H9 (cell line): ENCODE measurements around the gene HOXC6. TPM values are rescaled to one million over a fixed set of nuclear protein-coding genes. Genes with fewer than 3 reads are reported as not detected.

Source experiments
- DNase-seq: peaks from one replicate; pipeline ENCODE4 v3.0.0-alpha.2; 2017
- H2AFZ ChIP-seq: one replicate; pipeline ENCODE4 v1.6.1; 2013; ENCODE audit warnings: mild to moderate bottlenecking, low read length, control low read depth, moderate library complexity
- H2AK5ac ChIP-seq: 2 replicates; pipeline ENCODE4 v1.6.1; 2013; ENCODE audit warnings: low read length, control low read depth, mixed read lengths; ENCODE audit not compliant: insufficient read length
- H2BK120ac ChIP-seq: one replicate; pipeline ENCODE4 v1.6.1; 2013; ENCODE audit warnings: low read depth, mild to moderate bottlenecking, low read length, control low read depth, inconsistent platforms; ENCODE audit not compliant: poor library complexity, severe bottlenecking
- H2BK12ac ChIP-seq: 2 replicates; pipeline ENCODE4 v1.6.1; 2013; ENCODE audit warnings: low read length, control low read depth, mixed read lengths, low read depth; ENCODE audit not compliant: insufficient read length
- H2BK15ac ChIP-seq: 2 replicates; pipeline ENCODE4 v1.6.1; 2013; ENCODE audit warnings: low read depth, low read length, control low read depth
- H2BK20ac ChIP-seq: one replicate; pipeline ENCODE4 v1.6.1; 2013; ENCODE audit warnings: low read depth, mild to moderate bottlenecking, low read length, control low read depth, inconsistent platforms; ENCODE audit not compliant: poor library complexity, severe bottlenecking
- H2BK5ac ChIP-seq: 2 replicates; pipeline ENCODE4 v1.6.1; 2013; ENCODE audit warnings: low read length, control low read depth, mixed read lengths; ENCODE audit not compliant: insufficient read length
- H3K14ac ChIP-seq: 2 replicates; pipeline ENCODE4 v1.6.1; 2013; ENCODE audit warnings: low read length, control low read depth; ENCODE audit not compliant: insufficient read depth
- H3K18ac ChIP-seq: 2 replicates; pipeline ENCODE4 v1.6.1; 2013; ENCODE audit warnings: low read depth, mild to moderate bottlenecking, mixed read lengths, low read length, control low read depth; ENCODE audit not compliant: insufficient read length
- H3K23ac ChIP-seq: 2 replicates; pipeline ENCODE4 v1.6.1; 2013; ENCODE audit warnings: low read length, control low read depth, mixed read lengths, low read depth; ENCODE audit not compliant: insufficient read length
- H3K23me2 ChIP-seq: 2 replicates; pipeline ENCODE4 v1.6.1; 2013; ENCODE audit warnings: low read depth, mild to moderate bottlenecking, mixed read lengths, low read length, control low read depth; ENCODE audit not compliant: insufficient read length, poor library complexity, severe bottlenecking
- H3K27ac ChIP-seq: 2 replicates; pipeline ENCODE4 v1.5.1; 2013; ENCODE audit warnings: low read length, control low read depth, mixed read lengths, low read depth; ENCODE audit not compliant: insufficient read length
- H3K27me3 ChIP-seq: 2 replicates; pipeline ENCODE4 v1.6.1; 2013; ENCODE audit warnings: low read length, control low read depth, inconsistent platforms; ENCODE audit not compliant: insufficient read depth
- H3K4ac ChIP-seq: 2 replicates; pipeline ENCODE4 v1.6.1; 2013; ENCODE audit warnings: low read depth, mild to moderate bottlenecking, control low read depth, inconsistent platforms, low read length, moderate library complexity
- H3K4me1 ChIP-seq: 2 replicates; pipeline ENCODE4 v1.6.1; 2013; ENCODE audit warnings: low read length, control low read depth, inconsistent platforms; ENCODE audit not compliant: insufficient read depth
- H3K4me2 ChIP-seq: 2 replicates; pipeline ENCODE4 v1.6.1; 2013; ENCODE audit warnings: low read length, control low read depth, mixed read lengths; ENCODE audit not compliant: insufficient read length, insufficient read depth
- H3K56ac ChIP-seq: 2 replicates; pipeline ENCODE4 v1.6.1; 2013; ENCODE audit warnings: low read depth, mild to moderate bottlenecking, mixed read lengths, low read length, control low read depth; ENCODE audit not compliant: insufficient read length
- H3K79me1 ChIP-seq: 2 replicates; pipeline ENCODE4 v1.6.1; 2013; ENCODE audit warnings: low read depth, mild to moderate bottlenecking, moderate library complexity, low read length, control low read depth, inconsistent platforms; ENCODE audit not compliant: insufficient read depth, poor library complexity, severe bottlenecking
- H3K79me2 ChIP-seq: 2 replicates; pipeline ENCODE4 v1.6.1; 2013; ENCODE audit warnings: low read length, control low read depth, inconsistent platforms; ENCODE audit not compliant: insufficient read depth
- H3K9ac ChIP-seq: 2 replicates; pipeline ENCODE4 v1.6.1; 2013; ENCODE audit warnings: low read length, control low read depth, mixed read lengths; ENCODE audit not compliant: insufficient read length; ENCODE audit errors: extremely low read depth
- H3K9me3 ChIP-seq: one replicate; pipeline ENCODE4 v1.6.1; 2013; ENCODE audit warnings: low read depth, low read length, inconsistent platforms; ENCODE audit not compliant: control insufficient read depth
- H3T11ph ChIP-seq: one replicate; pipeline ENCODE4 v1.6.1; 2013; ENCODE audit warnings: mild to moderate bottlenecking, low read length, control low read depth, inconsistent platforms
- H4K20me1 ChIP-seq: one replicate; pipeline ENCODE4 v1.6.1; 2013; ENCODE audit not compliant: control insufficient read depth, insufficient read length, insufficient read depth
- H4K5ac ChIP-seq: 2 replicates; pipeline ENCODE4 v1.6.1; 2013; ENCODE audit warnings: low read depth, mild to moderate bottlenecking, mixed read lengths, low read length, control low read depth; ENCODE audit not compliant: insufficient read length
- H4K8ac ChIP-seq: replicated peaks from 2 replicates; pipeline ENCODE4 v1.6.1; 2013; ENCODE audit warnings: low read length, control low read depth, mixed read lengths, low read depth; ENCODE audit not compliant: insufficient read length
- H4K91ac ChIP-seq: 2 replicates; pipeline ENCODE4 v1.6.1; 2013; ENCODE audit warnings: low read depth, mild to moderate bottlenecking, moderate library complexity, mixed read lengths, low read length, control low read depth; ENCODE audit not compliant: insufficient read length
- H3K27ac Mint-ChIP-seq, 3 experiments: 2 replicates in 2 of 3; 3 replicates in 1 of 3; pipeline ENCODE4 v1.8.0; 2020 to 2021; ENCODE audit warnings: mixed read lengths in 3 of 3, mild to moderate bottlenecking in 1 of 3, moderate library complexity in 1 of 3
- H3K27me3 Mint-ChIP-seq: 2 replicates; pipeline ENCODE4 v1.8.0; 2021; ENCODE audit warnings: low read depth, mild to moderate bottlenecking, moderate library complexity, mixed read lengths
- H3K36me3 Mint-ChIP-seq, 3 experiments: 2 replicates in 2 of 3; 3 replicates in 1 of 3; pipeline ENCODE4 v1.8.0; 2020 to 2021; ENCODE audit warnings: low read depth in 3 of 3, mixed read lengths in 3 of 3; ENCODE audit not compliant: insufficient read depth in 1 of 3
- H3K4me1 Mint-ChIP-seq, 2 experiments: 2 replicates each; pipeline ENCODE4 v1.8.0; 2020; ENCODE audit warnings: mixed read lengths in 2 of 2
- H3K4me3 Mint-ChIP-seq, 2 experiments: 2 replicates in 1 of 2; 3 replicates in 1 of 2; pipeline ENCODE4 v1.8.0; 2020 to 2021; ENCODE audit warnings: mild to moderate bottlenecking in 2 of 2, mixed read lengths in 2 of 2, moderate library complexity in 1 of 2
- H3K9me3 Mint-ChIP-seq, 2 experiments: 2 replicates in 1 of 2; 3 replicates in 1 of 2; pipeline ENCODE4 v1.8.0; 2020; ENCODE audit warnings: mild to moderate bottlenecking in 2 of 2, mixed read lengths in 2 of 2, moderate library complexity in 1 of 2
- CTCF ChIP-seq: fragments of 200-600 bp; sonication (generic); conservative IDR thresholded peaks from 3 replicates; pipeline ENCODE4 v1.8.0; 2021; ENCODE audit warnings: antibody characterized with exemption, mild to moderate bottlenecking
- WGBS: extraction: QIAGEN DNeasy Blood & Tissue Kit; methylation state at CpG from one replicate; pipeline ENCODE4 v1.1.7; 2013; ENCODE audit warnings: missing lambda C conversion rate, low lambda C conversion rate, mixed read lengths; ENCODE audit not compliant: insufficient read length; ENCODE audit errors: extremely low coverage; 5-methylcytosine and 5-hydroxymethylcytosine counted together
- total RNA-seq: library from RNA; stranded (reverse); gene quantifications from 2 replicates; pipeline ENCODE4 v1.2.1, GENCODE V29; 2021

The HOXC6 gene
- total RNA-seq, 1 experiment from 2014 or later = not detected

GRCh38 chr12:53980802-53981496 lies 47.3 kb upstream of the HOXC6 start:
- no CpG with 5 or more reads among the region's 15 CpGs for WGBS
- Histone ChIP-seq H2BK12ac (no peak overlapping the region), H2BK5ac (no peak overlapping the region), H2BK15ac (no peak overlapping the region), H3K27me3 (peaks cover 94% of the 10 kb centered on the region), H3K18ac (no peak overlapping the region), H3K9me3 (no peaks in the 10 kb centered on the region), H2AK5ac (no peak overlapping the region), H2BK20ac (no peak overlapping the region), H4K91ac (no peak overlapping the region), H3K79me2 (no peaks in the 10 kb centered on the region), H3T11ph (no peak overlapping the region), H4K5ac (no peak overlapping the region), H3K23ac (no peak overlapping the region), H3K4me1 (no peaks in the 10 kb centered on the region), H3K56ac (no peak overlapping the region), H3K23me2 (no peaks in the 10 kb centered on the region), H3K4me2 (no peak overlapping the region), H4K20me1 (no peaks in the 10 kb centered on the region), H3K79me1 (no peaks in the 10 kb centered on the region), H3K14ac (no peak overlapping the region), H4K8ac (no peak overlapping the region), H3K4ac (no peak overlapping the region), H3K9ac (no peak overlapping the region), H2AFZ (no peak overlapping the region), H2BK120ac (no peak overlapping the region), H3K27ac (no peak overlapping the region)
- no peak for DNase-seq
- no peak overlapping the region for H3K4me3 Mint-ChIP-seq
- no peaks in the 10 kb centered on the region; a peak in 2 of 7 replicates for H3K36me3 Mint-ChIP-seq
- TF ChIP-seq CTCF = no peak
- peaks cover 6 to 18% of the 10 kb centered on the region in 2 experiments; a peak in 4 of 5 replicates for H3K9me3 Mint-ChIP-seq
- H3K4me1 Mint-ChIP-seq = peaks cover 0 to 12% of the 10 kb centered on the region in 2 experiments; a peak in 2 of 4 replicates
- H3K27ac Mint-ChIP-seq = no peak overlapping the region
- peaks cover 100% of the 10 kb centered on the region for H3K27me3 Mint-ChIP-seq
